ENCODE data around the gene CFLAR. TPM values are rescaled to one million over a fixed set of nuclear protein-coding genes. Genes with fewer than 3 reads are reported as not detected.
A peak's percentile ranks its signal among the peaks of the same experiment; 100 is the strongest.

The CFLAR gene
- total and polyA plus RNA-seq, 2 of the 13 experiments (the other 11 are each of a cell fraction or from before 2014, with no cell fraction given), result 43.8 to 92.1 TPM

GRCh38 chr2:201118121-201118960, 2.4 kb downstream of the CFLAR start (continued):
- TF ChIP-seq ZNF562 (CRISPR knock-in tag; IDR thresholded peaks at IDR 0.05; ENCODE audit: borderline replicate concordance) (no peak), ZNF446 (CRISPR knock-in tag; IDR thresholded peaks at IDR 0.05) (peak; percentile 75; the same call in 1 of the 2 replicates), PCBP2 (optimal IDR thresholded peaks at IDR 0.05; ENCODE audit: low read depth, low read length, poor library complexity, severe bottlenecking) (no peak), TOPORS (CRISPR knock-in tag; IDR thresholded peaks at IDR 0.05) (no peak), ZNF383 (CRISPR knock-in tag; IDR thresholded peaks at IDR 0.05; ENCODE audit: borderline replicate concordance) (peak; percentile 97; the same call in 1 of the 2 replicates), ZFAT (CRISPR knock-in tag; conservative IDR thresholded peaks at IDR 0.05) (no peak), ZNF547 (CRISPR knock-in tag; IDR thresholded peaks at IDR 0.05) (peak; percentile 82), RFXANK (CRISPR knock-in tag; IDR thresholded peaks at IDR 0.05) (0 out of 2 replicates have a peak, but pooled peaks have one; percentile 36), MYC (CRISPR knock-in tag; IDR thresholded peaks at IDR 0.05; ENCODE audit: borderline replicate concordance) (peak; percentile 71), POLR2A (IDR thresholded peaks at IDR 0.05; ENCODE audit: insufficient read depth in 1 of 2, low read depth in 2 of 2, low read length in 2 of 2) (peak; percentile 61 to 68), ZNF230 (CRISPR knock-in tag; IDR thresholded peaks at IDR 0.05) (peak; percentile 97), ZBTB7B (CRISPR knock-in tag; IDR thresholded peaks at IDR 0.05) (peak; percentile 98), MTERF4 (CRISPR knock-in tag; IDR thresholded peaks at IDR 0.05) (peak; percentile 63), RFX3 (CRISPR knock-in tag; IDR thresholded peaks at IDR 0.05) (no peak), KDM5B (CRISPR knock-in tag; IDR thresholded peaks at IDR 0.05; ENCODE audit: borderline replicate concordance) (peak; percentile 66), KDM2A (CRISPR knock-in tag; IDR thresholded peaks at IDR 0.05; ENCODE audit: borderline replicate concordance, low read depth) (peak; percentile 58), MAFF (IDR thresholded peaks at IDR 0.05; ENCODE audit: low read depth, low read length) (no peak), ZNF761 (CRISPR knock-in tag; conservative IDR thresholded peaks at IDR 0.05) (peak; percentile 97), ZSCAN12 (CRISPR knock-in tag; IDR thresholded peaks at IDR 0.05) (no peak), MYPOP (CRISPR knock-in tag; IDR thresholded peaks at IDR 0.05) (peak; percentile 80), ZFX (CRISPR knock-in tag; IDR thresholded peaks at IDR 0.05; ENCODE audit: low read depth) (peak; percentile 94), U2AF1 (optimal IDR thresholded peaks at IDR 0.05; ENCODE audit: low read depth, low read length) (peak; percentile 15), PHF21A (CRISPR knock-in tag; IDR thresholded peaks at IDR 0.05) (peak; percentile 93), ZNF225 (CRISPR knock-in tag; IDR thresholded peaks at IDR 0.05) (no peak), ZNF550 (CRISPR knock-in tag; IDR thresholded peaks at IDR 0.05; ENCODE audit: borderline replicate concordance) (no peak), MXI1 (IDR thresholded peaks at IDR 0.05; ENCODE audit: borderline replicate concordance, low read depth, low read length) (peak; percentile 38; the same call in 1 of the 3 replicates), TARDBP (CRISPR knock-in tag; IDR thresholded peaks at IDR 0.05) (peak; percentile 60; the same call in 1 of the 2 replicates), ZNF232 (CRISPR knock-in tag; IDR thresholded peaks at IDR 0.05; ENCODE audit: borderline replicate concordance) (peak; percentile 68), DRAP1 (CRISPR knock-in tag; IDR thresholded peaks at IDR 0.05) (no peak)
